COLO668 (cell line): ENCODE data around the gene AHSA1.
"Not testable (repeated sequence)": the region's sequence is repeated elsewhere in the genome, so short reads cannot be mapped to it uniquely, and the experiment has no call there.

Source experiments
- DNase-seq: peaks from one replicate; lab custom pipeline; 2025; ENCODE audit not compliant: unreplicated experiment; lab: John Stamatoyannopoulos, UW

The AHSA1 gene

GRCh38 chr14:77457522-77458248 is at the start of gene AHSA1, which contains the start of gene VIPAS39:
TSS of gene AHSA1 (plus strand) at chr14:77458093. CDS start at chr14:77458190, 97 bp downstream.
TSS of gene VIPAS39 (minus strand) at chr14:77457601. CDS start at chr14:77454102, 3,499 bp downstream.
- peak; percentile 98 for DNase-seq

DNA sequence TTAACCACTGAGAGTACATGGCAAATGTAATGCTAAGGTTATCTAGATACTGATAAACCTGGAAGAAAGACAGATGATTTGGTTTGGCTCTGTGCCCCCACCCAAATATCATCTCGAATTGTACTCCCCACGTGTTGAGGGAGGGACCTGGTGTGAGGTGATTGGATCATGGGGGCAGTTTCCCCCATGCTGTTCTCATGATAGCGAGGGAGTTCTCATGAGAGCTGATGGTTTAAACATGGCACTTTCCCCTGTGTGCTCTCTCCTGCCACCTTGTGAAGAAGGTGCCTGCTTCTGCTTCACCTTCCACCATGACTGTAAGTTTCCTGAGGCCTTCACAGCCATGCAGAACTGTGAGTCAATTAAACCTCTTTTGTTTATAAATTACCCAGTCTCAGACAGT is 48.8 kb upstream of the AHSA1 start:
- peak; percentile 17 for DNase-seq

DNA sequence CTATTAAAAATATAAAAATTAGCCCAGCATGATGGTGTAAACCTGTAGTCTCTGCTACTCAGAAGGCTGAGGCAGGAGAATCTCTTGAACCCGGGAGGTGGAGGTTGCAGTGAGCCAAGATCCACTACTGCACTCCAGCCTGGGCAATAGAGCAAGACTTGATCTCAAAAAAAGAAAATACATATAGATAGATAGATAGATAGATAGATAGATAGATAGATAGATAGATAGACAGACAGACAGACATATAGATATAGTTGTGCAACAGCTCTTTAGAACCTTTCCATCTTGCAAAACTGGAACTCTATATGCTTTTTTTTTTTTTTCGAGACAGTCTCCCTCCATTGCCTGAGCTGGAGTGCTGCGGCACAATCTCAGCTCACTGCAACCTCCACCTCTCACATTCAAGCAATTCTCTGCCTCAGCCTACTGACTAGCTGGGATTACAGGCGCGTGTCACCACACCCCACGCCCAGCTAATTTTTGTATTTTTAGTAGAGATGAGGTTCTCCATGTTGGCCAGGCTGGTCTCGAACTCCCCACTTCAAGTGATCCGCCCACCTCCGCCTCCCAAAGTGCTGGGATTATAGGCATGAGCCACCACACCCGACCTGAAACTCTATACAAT is 42.4 kb upstream of the AHSA1 start:
- DNase-seq: not testable (repeated sequence)

GRCh38 chr14:77416098-77416497 is 41.8 kb upstream of the AHSA1 start:
- DNase-seq: not testable (repeated sequence)

DNA sequence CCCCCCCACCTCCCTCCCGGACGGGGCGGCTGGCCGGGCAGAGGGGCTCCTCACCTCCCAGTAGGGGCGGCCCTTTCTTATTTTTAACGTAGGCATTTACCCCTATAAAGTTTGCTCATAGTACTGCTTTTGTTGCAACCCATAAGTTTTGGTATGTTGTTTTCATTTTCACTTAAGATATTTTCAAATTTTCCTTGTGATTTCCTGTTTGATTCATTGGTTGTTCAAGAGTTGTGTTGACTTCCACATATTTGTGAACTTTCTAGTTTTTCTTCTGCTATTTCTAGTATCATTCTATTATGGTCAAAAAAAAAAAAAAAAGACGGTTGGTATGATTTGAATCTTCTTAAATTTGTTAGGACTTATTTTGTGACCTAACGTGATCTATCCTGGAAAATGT is 41.1 kb upstream of the AHSA1 start:
- DNase-seq: no peak

GRCh38 chr14:77421201-77421600 is 36.7 kb upstream of the AHSA1 start:
- no peak for DNase-seq

- no peak for DNase-seq
Observed at GRCh38 chr14:77423423-77423822, 34.5 kb upstream of the AHSA1 start, which contains the start of gene NOXRED1. TSS of gene NOXRED1 (minus strand) at chr14:77423523. CDS start at chr14:77422889, 634 bp downstream.

GRCh38 chr14:77424862-77425261 is 33.0 kb upstream of the AHSA1 start:
- DNase-seq: no peak

- no peak for DNase-seq
Observed at GRCh38 chr14:77426396-77426795, 31.5 kb upstream of the AHSA1 start.

GRCh38 chr14:77436042-77436441 is 21.9 kb upstream of the AHSA1 start:
- no peak for DNase-seq

GRCh38 chr14:77438596-77438995 is 19.3 kb upstream of the AHSA1 start:
- no peak for DNase-seq

- DNase-seq: no peak
Observed at GRCh38 chr14:77439861-77440260, 18.0 kb upstream of the AHSA1 start.

- DNase-seq: no peak
Observed at GRCh38 chr14:77442196-77442595, 15.7 kb upstream of the AHSA1 start.

DNA sequence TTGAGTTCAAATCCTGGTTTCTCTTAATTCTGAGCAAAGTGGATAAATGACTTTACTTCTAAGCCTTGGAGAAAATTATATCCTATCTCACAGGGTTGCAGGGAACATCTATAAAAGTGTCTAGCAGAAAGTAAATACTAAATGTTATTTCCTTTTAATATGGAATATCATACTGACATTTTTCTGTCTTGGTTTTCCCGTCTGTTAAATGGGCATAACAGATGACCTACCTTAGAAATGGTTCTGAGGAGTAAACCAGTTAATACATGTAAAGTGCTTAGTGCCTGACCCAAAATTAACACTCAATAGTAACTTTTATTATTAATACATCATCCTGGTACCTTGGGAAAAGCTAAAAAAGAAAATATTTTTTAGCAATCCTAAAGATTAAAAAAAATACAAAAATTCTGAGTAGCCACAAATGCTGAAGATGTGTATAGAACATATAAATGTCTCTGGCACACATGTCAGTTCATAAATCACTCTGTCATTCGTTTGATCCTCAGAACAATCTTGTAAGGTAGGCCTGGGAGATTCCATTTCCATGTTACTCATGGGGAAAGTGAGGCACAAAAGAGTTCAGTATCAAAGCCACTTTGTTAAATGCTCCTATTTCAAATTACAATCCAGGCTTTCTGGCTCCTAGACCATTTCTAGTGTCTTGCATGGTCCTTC is 1.8 kb upstream of the AHSA1 start:
- DNase-seq: no peak

- DNase-seq: no peak
Observed at GRCh38 chr14:77457115-77457521, 775 bp upstream of the AHSA1 start.

GRCh38 chr14:77458249-77458950 is 507 bp downstream of the AHSA1 start:
- peak; percentile 67 for DNase-seq

DNA sequence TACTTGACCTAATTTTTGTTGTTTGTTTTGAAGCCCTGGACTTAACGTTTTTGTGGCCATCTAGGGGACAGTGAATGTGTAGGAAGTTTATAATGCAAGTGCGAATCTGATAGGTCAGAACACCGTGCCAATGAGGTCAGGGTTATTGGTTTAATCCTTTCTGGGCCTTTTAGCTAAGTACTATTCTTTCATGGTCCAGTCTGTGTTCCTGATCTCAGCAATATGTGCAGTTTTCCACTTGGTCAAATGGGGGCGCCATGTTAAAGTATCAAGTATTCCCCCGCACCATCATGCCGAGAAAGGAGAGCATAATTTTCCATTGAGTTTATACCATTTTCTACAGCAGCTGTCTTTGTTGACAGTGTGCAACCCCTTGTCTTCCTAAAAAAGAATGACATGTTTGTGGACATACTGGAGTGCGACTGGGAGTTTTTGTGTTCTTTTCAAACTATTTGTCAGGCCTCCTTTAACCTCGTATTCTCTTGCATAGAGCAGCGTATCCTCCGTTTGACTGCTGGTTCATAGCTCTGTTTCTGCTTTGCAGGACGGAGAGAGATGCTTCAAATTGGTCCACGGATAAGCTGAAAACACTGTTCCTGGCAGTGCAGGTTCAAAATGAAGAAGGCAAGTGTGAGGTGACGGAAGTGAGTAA is 1.3 kb downstream of the AHSA1 start:
- DNase-seq: peak; percentile 76

- DNase-seq: no peak
Observed at GRCh38 chr14:77467801-77468200, 9.9 kb downstream of the AHSA1 start.

GRCh38 chr14:77469067-77469505 is 11.2 kb downstream of the AHSA1 start:
- no peak for DNase-seq

GRCh38 chr14:77469539-77469938 is 11.6 kb downstream of the AHSA1 start:
- DNase-seq: no peak
